GM19324 (cell line): ENCODE data around the gene TEX48.

Experiments used
- ATAC-seq: cut with Tn5 transposase; IDR thresholded peaks from one replicate; pipeline ENCODE4 v1.9.1; 2021; ENCODE audit warnings: mild to moderate bottlenecking, moderate library complexity; ENCODE audit not compliant: unreplicated experiment, low FRiP score

TEX48 gene

GRCh38 chr9:114671605-114672004 is 10.4 kb downstream of the TEX48 start:
- ATAC-seq: no peak

GRCh38 chr9:114669961-114670360 is 12.0 kb downstream of the TEX48 start:
- no peak for ATAC-seq

GRCh38 chr9:114668146-114668545 is 13.8 kb downstream of the TEX48 start:
- no peak for ATAC-seq

- ATAC-seq: no peak
Observed at GRCh38 chr9:114666851-114667250, 15.1 kb downstream of the TEX48 start.

GRCh38 chr9:114666401-114666800 is 15.6 kb downstream of the TEX48 start:
- ATAC-seq: no peak

- no peak for ATAC-seq
Observed at GRCh38 chr9:114664181-114664580, 17.8 kb downstream of the TEX48 start.

GRCh38 chr9:114662081-114662989 is 19.7 kb downstream of the TEX48 start:
- no peak for ATAC-seq

- ATAC-seq: no peak
Observed at GRCh38 chr9:114657705-114658104, 24.3 kb downstream of the TEX48 start, which contains the start of gene TEX53. Gene TEX53, minus strand, starts transcription at chr9:114657805. Its CDS starts 31 bp downstream, at chr9:114657774.

GRCh38 chr9:114656301-114656700 is 25.7 kb downstream of the TEX48 start:
- ATAC-seq: no peak

GRCh38 chr9:114655689-114656088 is 26.3 kb downstream of the TEX48 start:
- ATAC-seq: no peak

- ATAC-seq: no peak
Observed at GRCh38 chr9:114653556-114654159, 28.3 kb downstream of the TEX48 start.

- no peak for ATAC-seq
Observed at GRCh38 chr9:114652776-114653555, 29.0 kb downstream of the TEX48 start.

- no peak for ATAC-seq
Observed at GRCh38 chr9:114643896-114644295, 38.1 kb downstream of the TEX48 start.

GRCh38 chr9:114643001-114643400 is 39.0 kb downstream of the TEX48 start:
- ATAC-seq: no peak

GRCh38 chr9:114641967-114642366 is 40.0 kb downstream of the TEX48 start:
- no peak for ATAC-seq

GRCh38 chr9:114638404-114638803 is 43.6 kb downstream of the TEX48 start:
- ATAC-seq: no peak

- ATAC-seq: no peak
Observed at GRCh38 chr9:114634387-114634786, 47.6 kb downstream of the TEX48 start.

- ATAC-seq: no peak
Observed at GRCh38 chr9:114633438-114634089, 48.4 kb downstream of the TEX48 start.

- no peak for ATAC-seq
Observed at GRCh38 chr9:114631166-114631565, 50.8 kb downstream of the TEX48 start.

GRCh38 chr9:114629563-114630090 is 52.4 kb downstream of the TEX48 start:
- no peak for ATAC-seq
